Loucy (cell line): ENCODE results near the gene REL.

ENCODE experiments used
- H2AFZ ChIP-seq: fragments of 200-600 bp; sonication (generic); 2 replicates; pipeline ENCODE4 v1.6.0; 2016; ENCODE audit warnings: antibody characterized with exemption, mild to moderate bottlenecking, low read length, moderate library complexity
- H3F3A ChIP-seq: fragments of 200-600 bp; 2 replicates; pipeline ENCODE4 v1.6.0; 2016; ENCODE audit warnings: antibody characterized with exemption, low read depth, mild to moderate bottlenecking
- H3K27me3 ChIP-seq: fragments of 200-600 bp; sonication (generic); 2 replicates; pipeline ENCODE4 v1.6.1; 2014; ENCODE audit warnings: low read length, mild to moderate bottlenecking; ENCODE audit not compliant: insufficient read depth, poor library complexity, severe bottlenecking
- H3K36me3 ChIP-seq: fragments of 200-600 bp; sonication (generic); 2 replicates; pipeline ENCODE4 v1.6.1; 2016; ENCODE audit warnings: low read length; ENCODE audit not compliant: insufficient read depth
- H3K4me1 ChIP-seq: fragments of 200-600 bp; sonication (generic); 2 replicates; pipeline ENCODE4 v1.5.1; 2014; ENCODE audit warnings: low read length, mild to moderate bottlenecking; ENCODE audit not compliant: insufficient read depth, poor library complexity, severe bottlenecking
- H3K4me2 ChIP-seq: fragments of 200-600 bp; sonication (generic); 2 replicates; pipeline ENCODE4 v1.6.0; 2014; ENCODE audit warnings: antibody characterized with exemption, low read length, low read depth, mild to moderate bottlenecking; ENCODE audit not compliant: poor library complexity, severe bottlenecking
- H3K4me3 ChIP-seq: fragments of 200-600 bp; sonication (generic); 2 replicates; pipeline ENCODE4 v1.5.1; 2014; ENCODE audit warnings: low read length, mild to moderate bottlenecking, mixed read lengths; ENCODE audit not compliant: poor library complexity, severe bottlenecking
- H3K79me2 ChIP-seq: fragments of 200-600 bp; sonication (generic); 2 replicates; pipeline ENCODE4 v1.6.1; 2014; ENCODE audit warnings: low read length; ENCODE audit not compliant: insufficient read depth
- H3K9ac ChIP-seq: fragments of 200-600 bp; sonication (generic); 2 replicates; pipeline ENCODE4 v1.6.0; 2014; ENCODE audit warnings: mild to moderate bottlenecking, low read depth, low read length, moderate library complexity; ENCODE audit not compliant: poor library complexity, severe bottlenecking
- H3K9me2 ChIP-seq: fragments of 200-600 bp; sonication (generic); replicated peaks from 2 replicates; pipeline ENCODE4 v1.6.1; 2016; ENCODE audit warnings: low read depth, low read length, mixed read lengths
- H3K9me3 ChIP-seq: fragments of 200-600 bp; sonication (generic); 2 replicates; pipeline ENCODE4 v1.6.1; 2014; ENCODE audit warnings: mild to moderate bottlenecking, antibody characterized with exemption, low read length, low read depth; ENCODE audit not compliant: insufficient read depth
- H4K20me1 ChIP-seq: fragments of 200-600 bp; sonication (generic); 2 replicates; pipeline ENCODE4 v1.6.0; 2014; ENCODE audit warnings: antibody characterized with exemption, low read length, mild to moderate bottlenecking; ENCODE audit not compliant: insufficient read depth, poor library complexity, severe bottlenecking
- CTCF ChIP-seq: fragments of 200-600 bp; sonication (generic); conservative IDR thresholded peaks from 2 replicates; pipeline ENCODE4 v1.5.1; 2014; ENCODE audit warnings: mild to moderate bottlenecking, antibody characterized with exemption, low read length
- EZH2phosphoT487 ChIP-seq: fragments of 200-600 bp; IDR thresholded peaks from 2 replicates; pipeline ENCODE4 v1.6.1; 2018; ENCODE audit warnings: antibody characterized with exemption, mild to moderate bottlenecking, moderate library complexity, borderline replicate concordance

REL gene

GRCh38 chr2:60948161-60948560, 66.8 kb downstream of the REL start:
- H2AFZ ChIP-seq: no peak overlapping the region
- H3K36me3 ChIP-seq: no peaks in the 10 kb centered on the region
- H3K4me2 ChIP-seq: no peak overlapping the region
- no peak overlapping the region for H3K4me3 ChIP-seq
- no peaks in the 10 kb centered on the region for H3K27me3 ChIP-seq
- no peaks in the 10 kb centered on the region for H4K20me1 ChIP-seq
- no peaks in the 10 kb centered on the region for H3K9me3 ChIP-seq
- H3F3A ChIP-seq: no peaks in the 10 kb centered on the region
- H3K79me2 ChIP-seq: no peaks in the 10 kb centered on the region
- TF ChIP-seq EZH2phosphoT487 (no peak), CTCF (no peak)
- no peak overlapping the region for H3K9ac ChIP-seq
- peaks cover 7% of the 10 kb centered on the region for H3K4me1 ChIP-seq
- H3K9me2 ChIP-seq: no peaks in the 10 kb centered on the region

GRCh38 chr2:60948926-60949579, 67.7 kb downstream of the REL start:
- Histone ChIP-seq H3K4me2 (no peak overlapping the region), H4K20me1 (no peaks in the 10 kb centered on the region), H3K9me2 (no peaks in the 10 kb centered on the region), H3K79me2 (no peaks in the 10 kb centered on the region), H3K27me3 (no peaks in the 10 kb centered on the region), H3K4me3 (no peak overlapping the region), H3K9me3 (no peaks in the 10 kb centered on the region), H3K9ac (no peak overlapping the region), H3K36me3 (no peaks in the 10 kb centered on the region; the same call in 1 of the 2 replicates), H2AFZ (no peak overlapping the region), H3F3A (no peaks in the 10 kb centered on the region), H3K4me1 (peaks cover 7% of the 10 kb centered on the region)
- TF ChIP-seq EZH2phosphoT487 (no peak), CTCF (no peak)

GRCh38 chr2:60954139-60954538, 72.8 kb downstream of the REL start:
- Histone ChIP-seq H2AFZ (no peak overlapping the region), H3F3A (no peaks in the 10 kb centered on the region), H3K4me2 (no peak overlapping the region), H3K9ac (no peak overlapping the region), H3K9me2 (no peaks in the 10 kb centered on the region), H4K20me1 (no peaks in the 10 kb centered on the region), H3K4me1 (peaks cover 2% of the 10 kb centered on the region), H3K4me3 (no peak overlapping the region), H3K79me2 (no peaks in the 10 kb centered on the region), H3K27me3 (no peaks in the 10 kb centered on the region), H3K36me3 (no peaks in the 10 kb centered on the region; the same call in 1 of the 2 replicates), H3K9me3 (no peaks in the 10 kb centered on the region)
- TF ChIP-seq CTCF (no peak), EZH2phosphoT487 (no peak)
